CD14-positive monocyte (primary cell): Measurements from ENCODE around the gene SPATS2. TPM values are rescaled to one million over a fixed set of nuclear protein-coding genes. Genes with fewer than 3 reads are reported as not detected.

ENCODE experiments used
- DNase-seq, 3 donors: peaks; one replicate each; pipeline ENCODE4 v3.0.0-alpha.2; 2011 to 2022
- H2AFZ ChIP-seq: 2 replicates; pipeline ENCODE4 v1.6.0; 2012; ENCODE audit warnings: mild to moderate bottlenecking, low read depth, low read length, inconsistent platforms; ENCODE audit not compliant: insufficient read depth, poor library complexity, severe bottlenecking
- H3K27ac ChIP-seq, 2 donors: 1 replicate in 1 of 2; 2 replicates in 1 of 2; pipeline ENCODE4 v1.5.1; 2012 to 2013; ENCODE audit warnings: low read length in 2 of 2, control low read depth in 1 of 2, inconsistent platforms in 1 of 2, low read depth in 1 of 2, mild to moderate bottlenecking in 1 of 2
- H3K27me3 ChIP-seq, 2 donors: one replicate each; pipeline versions ENCODE4 v1.6.0 to v1.6.1; 2011 to 2013; ENCODE audit warnings: low read length in 2 of 2; ENCODE audit not compliant: control insufficient read depth in 2 of 2, insufficient read depth in 2 of 2
- H3K36me3 ChIP-seq, 2 donors: replicated peaks in 1 of 2; 1 replicate in 1 of 2; 2 replicates in 1 of 2; pipeline versions ENCODE4 v1.5.1 to v1.6.1; 2012 to 2013; ENCODE audit warnings: low read length in 2 of 2, control low read depth in 1 of 2, inconsistent platforms in 1 of 2, mild to moderate bottlenecking in 1 of 2; ENCODE audit not compliant: insufficient read depth in 2 of 2, control insufficient read depth in 1 of 2
- H3K4me1 ChIP-seq, 2 donors: 1 replicate in 1 of 2; 2 replicates in 1 of 2; pipeline versions ENCODE4 v1.5.1 to v1.6.1; 2012 to 2013; ENCODE audit warnings: low read length in 2 of 2, control low read depth in 1 of 2, inconsistent platforms in 1 of 2, mild to moderate bottlenecking in 1 of 2, moderate library complexity in 1 of 2; ENCODE audit not compliant: insufficient read depth in 2 of 2, control insufficient read depth in 1 of 2
- H3K4me2 ChIP-seq: replicated peaks from 2 replicates; pipeline ENCODE3; 2012; ENCODE audit warnings: low read length, moderate library complexity, mild to moderate bottlenecking; ENCODE audit not compliant: poor library complexity, severe bottlenecking; ENCODE audit errors: extremely low read depth
- H3K4me3 ChIP-seq, 3 experiments: fragments of 200-600 bp in 1 of 3; sonication (generic) in 1 of 3; replicated peaks in 1 of 3; 1 replicate in 2 of 3; 2 replicates in 1 of 3; pipeline ENCODE4 v1.5.1; 2011 to 2013; ENCODE audit warnings: low read length in 3 of 3, mild to moderate bottlenecking in 3 of 3, control low read depth in 2 of 3, low read depth in 2 of 3, inconsistent platforms in 1 of 3, moderate library complexity in 1 of 3
- H3K79me2 ChIP-seq: 2 replicates; pipeline ENCODE4 v1.6.0; 2012; ENCODE audit warnings: mild to moderate bottlenecking, control low read depth, inconsistent platforms, low read length, moderate library complexity; ENCODE audit not compliant: insufficient read depth
- H3K9ac ChIP-seq: 2 replicates; pipeline ENCODE4 v1.6.0; 2017; ENCODE audit warnings: low read length, mild to moderate bottlenecking; ENCODE audit not compliant: insufficient read depth, poor library complexity, severe bottlenecking
- H3K9me3 ChIP-seq, 2 donors: replicated peaks in 1 of 2; 1 replicate in 1 of 2; 2 replicates in 1 of 2; pipeline versions ENCODE4 v1.5.1 to v1.6.1; 2012 to 2013; ENCODE audit warnings: low read length in 2 of 2, control low read depth in 1 of 2; ENCODE audit not compliant: control insufficient read depth in 1 of 2, insufficient read depth in 1 of 2
- H4K20me1 ChIP-seq: 2 replicates; pipeline ENCODE4 v1.6.0; 2012; ENCODE audit warnings: mild to moderate bottlenecking, low read length, control low read depth, moderate library complexity; ENCODE audit not compliant: insufficient read depth
- H3K27ac Mint-ChIP-seq, 7 donors: one replicate each; pipeline ENCODE4 v1.8.0; 2020; ENCODE audit warnings: mild to moderate bottlenecking in 7 of 7, mixed read lengths in 7 of 7, moderate library complexity in 6 of 7, inconsistent platforms in 2 of 7
- H3K27me3 Mint-ChIP-seq, 3 donors: one replicate each; pipeline ENCODE4 v1.8.0; 2021 to 2022; ENCODE audit warnings: low read depth in 3 of 3, mild to moderate bottlenecking in 3 of 3, mixed read lengths in 3 of 3, moderate library complexity in 3 of 3, inconsistent platforms in 1 of 3
- H3K36me3 Mint-ChIP-seq, 2 donors: one replicate each; pipeline ENCODE4 v1.8.0; 2020; ENCODE audit warnings: mixed read lengths in 2 of 2, inconsistent platforms in 1 of 2, mild to moderate bottlenecking in 1 of 2
- H3K4me1 Mint-ChIP-seq: one replicate; pipeline ENCODE4 v1.8.0; 2020; ENCODE audit warnings: mild to moderate bottlenecking, mixed read lengths
- H3K4me3 Mint-ChIP-seq, 2 donors: one replicate each; pipeline ENCODE4 v1.8.0; 2020; ENCODE audit warnings: mild to moderate bottlenecking in 2 of 2, mixed read lengths in 2 of 2, moderate library complexity in 1 of 2
- H3K9me3 Mint-ChIP-seq, 7 donors: one replicate each; pipeline ENCODE4 v1.8.0; 2020 to 2022; ENCODE audit warnings: mixed read lengths in 7 of 7, mild to moderate bottlenecking in 6 of 7, moderate library complexity in 6 of 7, inconsistent platforms in 2 of 7
- CTCF ChIP-seq: fragments of 200-600 bp; IDR thresholded peaks from one replicate; pipeline ENCODE4 v1.8.0; 2022; ENCODE audit warnings: antibody characterized with exemption, mild to moderate bottlenecking
- WGBS: methylation state at CpG from one replicate; pipeline ENCODE4 v1.1.5; 2013; ENCODE audit warnings: missing lambda C conversion rate; ENCODE audit not compliant: insufficient coverage; 5-methylcytosine and 5-hydroxymethylcytosine counted together
- intact Hi-C, 2 donors: fragments of 100-400 bp; cut with micrococcal nuclease; formaldehyde crosslinking; loops; one replicate each; pipeline versions ENCODE4 v1.15.0 to v1.15.1; 2023
- polyA plus RNA-seq, 3 donors: library from polyadenylated mRNA; depleted of rRNA in 1 of 3; unstranded in 2 of 3; stranded (reverse) in 1 of 3; fragments of 300-500 nt in 2 of 3; fragments of >200 nt in 1 of 3; fragmentation: Illumina TruSeq in 2 of 3; gene quantifications; 1 replicate in 2 of 3; 2 replicates in 1 of 3; pipeline ENCODE4 v1.2.3, GENCODE V29; 2012 to 2021

Gene SPATS2
- polyA plus RNA-seq, 3 donors: 1.1 to 3.2 (median 1.8) TPM

DNA sequence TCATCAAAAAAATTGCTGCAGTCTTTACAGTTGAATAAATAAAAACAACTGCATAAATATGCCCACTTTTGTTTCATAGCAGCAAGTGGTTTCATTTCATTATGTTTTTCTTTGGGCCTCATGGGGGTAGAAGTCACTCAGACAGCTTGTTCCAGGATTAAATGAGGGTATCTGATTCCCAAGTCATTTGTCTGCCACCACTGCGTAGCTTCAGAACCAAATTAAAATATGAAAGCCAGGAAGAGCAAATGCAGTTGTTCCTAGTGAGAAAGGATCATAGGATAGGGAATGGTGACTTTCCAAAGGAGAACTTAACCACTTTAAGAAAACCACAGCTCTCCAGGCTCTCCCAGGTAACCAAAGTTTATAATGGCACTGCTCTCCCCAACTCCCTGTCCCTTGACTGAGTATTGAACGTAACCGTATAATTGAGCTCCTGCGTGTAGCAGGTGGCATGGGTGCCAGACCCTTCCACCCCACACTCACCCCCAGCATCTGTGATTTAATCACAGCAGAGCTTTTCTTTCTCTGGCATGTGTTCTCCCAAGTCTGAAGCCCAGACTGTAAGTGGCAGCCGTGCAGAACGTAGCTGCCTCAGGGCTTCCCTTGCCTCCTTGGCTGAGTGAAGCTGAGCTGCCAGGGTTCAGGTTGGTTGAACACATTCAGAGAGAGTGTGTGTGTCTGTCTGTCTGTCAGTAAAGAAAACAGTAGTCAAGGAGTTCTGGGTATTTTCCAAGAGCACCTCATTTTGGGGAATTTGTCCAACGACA lies 160.3 kb downstream of the SPATS2 start:
- Mint-ChIP-seq H3K27ac (peak overlapping the region in 1 of 7 donors; percentile 0), H3K9me3 (no peaks in the 10 kb centered on the region), H3K36me3 (peaks cover 14 to 20% of the 10 kb centered on the region in 2 donors), H3K4me1 (peaks cover 4% of the 10 kb centered on the region), H3K27me3 (no peaks in the 10 kb centered on the region), H3K4me3 (no peak overlapping the region)
- peaks cover 6 to 17% of the 10 kb centered on the region in 2 donors for H3K36me3 ChIP-seq
- no peak overlapping the region for H3K27ac ChIP-seq
- H3K4me1 ChIP-seq: peaks cover 7 to 10% of the 10 kb centered on the region in 2 donors
- H3K9ac ChIP-seq: no peak overlapping the region
- no peak for DNase-seq
- H3K27me3 ChIP-seq: no peaks in the 10 kb centered on the region
- no peaks in the 10 kb centered on the region for H3K9me3 ChIP-seq
- H3K4me3 ChIP-seq: no peak overlapping the region
- no peaks in the 10 kb centered on the region for H4K20me1 ChIP-seq
- H2AFZ ChIP-seq: no peak overlapping the region
- no peaks in the 10 kb centered on the region for H3K79me2 ChIP-seq
- no peak for TF ChIP-seq CTCF
- no peak overlapping the region for H3K4me2 ChIP-seq
- intact Hi-C loops: no loop called here
- 100% methylated on average over 3 of the region's 7 CpGs for WGBS

- H3K36me3 ChIP-seq: peaks cover 6 to 17% of the 10 kb centered on the region in 2 donors
- Mint-ChIP-seq H3K9me3 (no peaks in the 10 kb centered on the region), H3K27me3 (peaks cover 4 to 5% (median 5%) of the 10 kb centered on the region in 3 donors), H3K36me3 (peaks cover 14 to 16% of the 10 kb centered on the region in 2 donors), H3K4me1 (peaks cover 4% of the 10 kb centered on the region), H3K4me3 (no peak overlapping the region), H3K27ac (no peak overlapping the region)
- no peak overlapping the region for H2AFZ ChIP-seq
- no peak overlapping the region for H3K9ac ChIP-seq
- DNase-seq: peak; percentile 31 to 62 (median 54)
- no peak overlapping the region for H3K4me2 ChIP-seq
- no peak for TF ChIP-seq CTCF
- no peaks in the 10 kb centered on the region for H3K79me2 ChIP-seq
- no peaks in the 10 kb centered on the region for H3K9me3 ChIP-seq
- no peak overlapping the region for H3K27ac ChIP-seq
- peaks cover 7 to 10% of the 10 kb centered on the region in 2 donors for H3K4me1 ChIP-seq
- H4K20me1 ChIP-seq: no peaks in the 10 kb centered on the region
- no peak overlapping the region for H3K4me3 ChIP-seq
- intact Hi-C loops: no loop called here
- H3K27me3 ChIP-seq: no peaks in the 10 kb centered on the region
- WGBS: no CpG with 5 or more reads among the region's 1 CpG
Measured at GRCh38 chr12:49529414-49529813, 162.2 kb downstream of the SPATS2 start.
